GM18499 (cell line): ENCODE measurements around the gene SLC17A2.

Experiments
- ATAC-seq: cut with Tn5 transposase; IDR thresholded peaks from one replicate; pipeline ENCODE4 v1.9.1; 2021; ENCODE audit warnings: moderate number of reproducible peaks; ENCODE audit not compliant: insufficient read depth, unreplicated experiment

The SLC17A2 gene, protein sequence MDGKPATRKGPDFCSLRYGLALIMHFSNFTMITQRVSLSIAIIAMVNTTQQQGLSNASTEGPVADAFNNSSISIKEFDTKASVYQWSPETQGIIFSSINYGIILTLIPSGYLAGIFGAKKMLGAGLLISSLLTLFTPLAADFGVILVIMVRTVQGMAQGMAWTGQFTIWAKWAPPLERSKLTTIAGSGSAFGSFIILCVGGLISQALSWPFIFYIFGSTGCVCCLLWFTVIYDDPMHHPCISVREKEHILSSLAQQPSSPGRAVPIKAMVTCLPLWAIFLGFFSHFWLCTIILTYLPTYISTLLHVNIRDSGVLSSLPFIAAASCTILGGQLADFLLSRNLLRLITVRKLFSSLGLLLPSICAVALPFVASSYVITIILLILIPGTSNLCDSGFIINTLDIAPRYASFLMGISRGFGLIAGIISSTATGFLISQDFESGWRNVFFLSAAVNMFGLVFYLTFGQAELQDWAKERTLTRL

DNA sequence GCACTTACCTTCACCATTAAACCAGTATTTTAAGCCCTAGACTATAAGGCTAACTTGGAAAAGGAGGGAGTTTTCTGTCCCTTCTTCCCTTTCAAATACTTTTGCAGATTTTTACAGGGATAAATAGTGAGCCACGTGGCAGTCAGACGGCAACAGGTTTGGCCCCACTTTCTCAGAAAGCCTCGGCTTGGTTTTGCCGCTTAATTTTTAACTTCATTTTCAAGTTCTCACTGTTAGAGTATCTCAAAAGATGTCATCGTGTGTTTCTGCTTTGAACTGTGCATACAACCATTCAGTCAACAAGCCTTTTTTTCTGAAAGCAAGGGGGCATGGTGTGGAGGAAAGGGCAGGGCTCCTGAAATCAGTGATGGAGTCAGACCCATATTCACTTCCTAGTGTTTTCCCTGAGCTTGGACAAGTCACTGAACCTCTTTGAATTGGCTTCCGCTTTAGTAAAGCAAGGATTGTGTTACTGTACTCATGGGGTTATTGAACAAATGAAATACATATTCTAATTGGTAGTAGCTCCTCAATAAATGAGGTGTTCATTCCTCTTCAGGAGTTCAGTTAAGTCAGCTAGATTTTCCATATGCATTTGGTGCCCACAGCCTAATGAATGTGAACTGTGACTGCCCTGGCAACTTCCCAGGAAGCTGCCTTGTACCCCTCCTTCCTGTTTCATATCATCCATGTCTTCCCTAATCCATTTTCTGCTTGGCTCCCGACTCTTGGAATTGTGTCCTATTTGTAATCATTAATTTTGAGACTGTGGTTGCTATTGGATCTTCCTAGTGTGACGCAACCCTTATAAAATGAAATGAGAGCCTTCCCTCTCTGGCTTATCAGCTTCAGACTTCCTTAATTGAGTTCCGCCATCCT lies at the start of gene SLC17A2:
TSS of gene SLC17A2 (minus strand) at position 160 of the 879 bp plus-strand sequence. CDS start 4,895 bp downstream, outside the sequence.
- ATAC-seq = no peak

DNA sequence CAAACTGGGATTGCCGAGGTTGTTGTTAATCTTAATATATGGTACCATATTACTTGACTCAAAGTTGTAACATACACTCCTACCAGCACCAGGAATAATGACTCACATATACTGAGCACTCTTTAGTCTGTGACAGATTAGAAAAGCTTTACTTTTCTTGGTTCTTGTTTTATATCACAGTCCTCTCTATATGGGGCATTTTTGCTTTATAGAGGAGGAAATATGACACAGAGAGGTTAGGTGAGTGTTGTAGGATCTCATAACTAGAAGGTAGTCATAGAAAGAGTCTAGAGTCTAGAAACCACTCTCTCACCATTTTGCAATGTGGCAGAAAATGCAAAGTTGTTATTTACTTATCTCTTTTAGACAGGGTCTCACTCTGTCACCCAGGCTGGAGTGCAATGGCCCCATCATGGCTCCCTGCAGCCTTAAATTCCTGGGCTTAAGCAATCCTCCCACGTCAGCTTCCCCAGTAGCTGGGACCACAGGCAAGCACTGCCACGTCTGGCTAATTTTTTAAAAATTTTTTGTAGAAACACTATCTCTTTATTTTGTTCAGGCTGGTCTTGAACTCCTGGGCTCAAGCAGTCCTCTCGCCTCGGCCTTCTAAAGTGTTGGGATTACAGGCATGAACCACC lies 45.6 kb upstream of the SLC17A2 start:
- no peak for ATAC-seq

DNA sequence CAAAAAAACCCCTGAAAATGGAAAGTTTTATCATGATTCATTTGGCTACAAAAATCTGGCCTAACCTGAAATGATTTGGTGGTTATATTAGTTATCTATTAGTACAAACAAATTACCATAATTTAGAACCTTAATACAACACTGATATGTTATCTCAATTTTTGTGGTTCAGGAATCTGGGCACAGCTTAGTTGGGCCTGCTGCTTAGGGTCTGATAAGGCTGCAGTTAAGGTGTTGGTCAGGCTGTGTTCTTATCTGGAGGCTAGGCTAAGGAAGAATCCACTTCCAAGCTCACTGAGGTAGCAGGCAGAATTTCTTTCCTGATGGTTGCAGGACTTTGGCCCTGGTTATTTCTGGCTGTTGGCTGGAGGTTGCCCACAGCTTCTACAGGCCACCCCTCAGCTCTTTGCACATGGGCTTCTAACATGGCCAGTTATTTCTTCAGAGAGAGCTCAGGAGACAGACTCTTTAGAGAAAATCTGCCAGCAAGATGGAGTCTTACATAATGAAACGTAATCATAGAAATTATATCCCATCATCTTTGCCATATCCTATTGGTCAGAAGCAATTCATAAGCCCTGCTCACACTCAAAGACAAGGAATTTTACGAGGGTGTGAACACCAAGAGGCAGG lies 43.5 kb upstream of the SLC17A2 start:
- no peak for ATAC-seq

DNA sequence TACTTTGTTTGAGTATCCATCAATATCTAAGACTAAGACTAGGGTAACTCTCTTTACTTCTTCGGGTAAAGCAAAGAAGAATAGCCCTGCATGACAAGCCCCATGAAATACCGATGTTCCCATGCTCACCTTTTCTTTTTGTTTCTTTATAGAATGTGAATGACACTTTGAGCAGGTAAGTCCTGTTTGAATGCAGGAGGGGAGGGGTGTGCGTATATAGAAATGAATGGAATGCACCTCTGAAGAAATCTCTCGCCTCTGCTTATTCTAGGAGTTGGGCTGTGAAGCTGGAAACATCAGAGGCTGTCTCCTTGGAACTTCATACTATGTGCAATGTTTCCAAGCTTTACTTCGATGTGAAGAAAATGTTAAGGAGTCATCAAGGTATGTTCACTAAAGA lies 42.4 kb upstream of the SLC17A2 start:
- no peak for ATAC-seq

DNA sequence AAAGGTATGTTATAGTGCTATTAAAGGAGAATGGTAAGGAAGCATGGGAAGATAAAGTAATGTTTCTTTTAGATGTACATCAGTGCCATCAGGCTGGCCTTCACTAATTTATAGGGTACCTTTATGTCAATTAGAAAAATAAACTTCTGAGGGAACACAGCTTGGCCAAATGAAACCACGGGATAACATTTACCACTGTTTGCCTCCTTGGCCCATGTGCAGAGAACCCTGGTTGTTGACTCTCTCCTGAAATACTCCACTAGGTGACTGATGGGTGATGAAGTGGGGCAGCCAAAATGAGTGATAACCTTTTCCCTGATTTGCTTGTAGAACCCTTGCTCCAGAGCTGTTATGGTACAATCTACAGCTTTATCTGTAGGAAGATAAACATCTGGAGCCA lies 41.6 kb upstream of the SLC17A2 start:
- ATAC-seq = no peak

DNA sequence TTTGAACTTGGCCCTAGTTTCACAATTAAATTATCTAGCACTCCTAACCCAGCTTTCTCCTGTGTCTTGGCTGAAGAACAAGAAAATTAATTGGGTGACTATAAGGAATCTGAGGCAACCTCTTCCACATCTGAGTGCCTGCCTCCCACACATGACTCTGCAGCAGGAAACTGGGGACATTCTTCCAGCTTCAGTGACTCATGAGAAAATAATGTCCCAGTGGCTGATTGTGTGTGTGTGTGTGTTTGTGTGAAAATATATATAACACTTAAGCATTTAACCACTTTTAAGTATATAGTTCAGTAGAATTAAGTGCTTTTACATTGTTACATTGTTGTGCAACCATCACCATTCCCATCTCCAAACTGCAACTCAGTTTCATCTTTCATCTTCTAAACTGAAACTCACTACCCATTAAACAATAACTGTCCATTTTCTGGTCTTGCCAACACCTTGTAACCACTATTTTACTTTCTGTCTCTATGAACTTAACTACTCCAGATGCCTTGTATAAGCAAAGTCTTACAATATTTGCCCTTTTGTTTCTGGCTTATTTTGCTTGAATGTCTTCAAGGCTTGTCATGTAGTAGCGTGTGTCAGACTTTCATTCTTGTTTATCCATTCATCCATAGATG lies 40.8 kb upstream of the SLC17A2 start:
- ATAC-seq = no peak

DNA sequence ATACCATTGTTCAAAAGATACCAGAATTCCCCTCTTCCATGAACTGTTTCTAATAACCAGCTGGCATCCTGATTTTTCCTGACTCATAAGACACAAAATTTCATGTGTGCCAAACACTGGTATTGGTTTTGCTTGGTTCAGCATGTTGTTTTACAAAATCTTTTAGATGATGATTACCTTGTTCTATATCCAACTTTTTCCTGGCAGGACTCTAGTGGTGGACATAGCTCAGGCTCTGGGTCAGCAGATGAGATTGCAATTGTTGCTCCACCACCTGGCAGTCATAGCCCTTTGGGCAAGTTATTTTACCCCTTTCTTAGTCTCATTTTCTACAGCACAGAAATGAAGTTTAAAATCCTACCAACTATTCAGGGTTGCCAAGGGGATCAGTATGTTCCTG lies 38.3 kb upstream of the SLC17A2 start:
- no peak for ATAC-seq

DNA sequence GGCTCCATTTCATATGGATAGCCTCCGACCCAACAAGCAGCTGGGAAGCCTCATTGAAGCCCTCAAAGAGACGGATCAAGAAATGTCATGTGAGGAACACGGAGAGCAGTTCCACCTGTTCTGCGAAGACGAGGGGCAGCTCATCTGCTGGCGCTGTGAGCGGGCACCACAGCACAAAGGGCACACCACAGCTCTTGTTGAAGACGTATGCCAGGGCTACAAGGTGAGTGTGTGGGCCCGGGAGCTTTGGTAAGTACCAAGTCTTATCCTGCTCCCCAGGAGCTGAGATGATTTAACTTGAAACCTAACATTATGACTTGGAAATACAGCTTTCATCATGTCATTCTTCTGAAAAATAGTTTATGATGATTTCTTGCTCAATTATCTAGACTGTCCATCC lies 36.2 kb upstream of the SLC17A2 start:
- no peak for ATAC-seq

DNA sequence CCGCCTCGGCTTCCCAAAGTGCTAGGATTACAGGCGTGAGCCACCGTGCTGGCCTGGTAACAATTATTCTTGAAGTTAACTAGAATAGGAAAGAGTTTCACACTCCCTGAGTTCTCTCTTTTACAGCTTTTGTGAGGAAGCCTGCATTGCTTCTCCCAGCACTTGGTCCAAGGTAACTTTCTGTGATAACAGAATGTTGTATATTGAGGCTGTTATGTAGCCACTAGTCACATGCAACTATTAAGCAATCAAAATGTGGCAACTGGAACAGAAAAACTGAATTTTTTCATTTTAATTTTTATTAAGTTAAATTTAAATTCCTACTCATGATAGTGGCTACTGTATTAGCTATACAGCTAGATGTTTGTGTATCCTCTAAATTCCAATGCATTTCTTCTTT lies 34.6 kb upstream of the SLC17A2 start:
- ATAC-seq = no peak

DNA sequence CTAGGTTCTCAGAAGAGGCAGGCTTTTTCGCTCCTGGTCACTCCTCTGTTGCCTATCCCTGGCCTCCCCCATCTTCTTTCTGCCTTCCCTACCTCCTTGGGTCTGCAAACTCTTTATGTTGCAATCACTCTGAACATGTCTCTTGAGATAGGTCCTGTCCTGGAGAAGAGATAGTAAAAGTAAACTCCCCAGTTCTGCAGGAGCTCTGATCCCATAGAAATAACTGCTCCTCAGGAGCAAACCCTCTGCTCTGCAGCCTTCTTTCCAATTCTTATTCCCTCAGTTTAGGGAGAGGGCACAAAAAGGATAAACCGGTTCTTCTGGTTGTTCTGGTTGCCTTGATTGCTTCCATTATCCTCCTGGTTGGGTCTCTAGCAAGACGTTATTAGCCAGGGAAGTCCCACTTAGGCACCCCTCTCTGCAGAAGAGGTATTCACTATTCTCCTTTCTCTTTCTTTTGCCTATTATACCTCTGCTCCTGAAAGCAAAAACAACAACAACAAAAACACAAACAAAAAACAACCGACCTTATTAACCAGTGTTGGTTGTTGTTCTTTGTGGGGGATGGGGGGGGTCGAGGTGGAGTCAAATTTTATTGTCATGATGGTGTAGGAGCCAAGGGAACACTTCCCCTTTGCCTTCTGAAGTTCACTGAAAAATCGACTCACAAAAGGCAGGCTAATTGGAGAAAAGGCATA lies 33.1 kb upstream of the SLC17A2 start:
- ATAC-seq = no peak

DNA sequence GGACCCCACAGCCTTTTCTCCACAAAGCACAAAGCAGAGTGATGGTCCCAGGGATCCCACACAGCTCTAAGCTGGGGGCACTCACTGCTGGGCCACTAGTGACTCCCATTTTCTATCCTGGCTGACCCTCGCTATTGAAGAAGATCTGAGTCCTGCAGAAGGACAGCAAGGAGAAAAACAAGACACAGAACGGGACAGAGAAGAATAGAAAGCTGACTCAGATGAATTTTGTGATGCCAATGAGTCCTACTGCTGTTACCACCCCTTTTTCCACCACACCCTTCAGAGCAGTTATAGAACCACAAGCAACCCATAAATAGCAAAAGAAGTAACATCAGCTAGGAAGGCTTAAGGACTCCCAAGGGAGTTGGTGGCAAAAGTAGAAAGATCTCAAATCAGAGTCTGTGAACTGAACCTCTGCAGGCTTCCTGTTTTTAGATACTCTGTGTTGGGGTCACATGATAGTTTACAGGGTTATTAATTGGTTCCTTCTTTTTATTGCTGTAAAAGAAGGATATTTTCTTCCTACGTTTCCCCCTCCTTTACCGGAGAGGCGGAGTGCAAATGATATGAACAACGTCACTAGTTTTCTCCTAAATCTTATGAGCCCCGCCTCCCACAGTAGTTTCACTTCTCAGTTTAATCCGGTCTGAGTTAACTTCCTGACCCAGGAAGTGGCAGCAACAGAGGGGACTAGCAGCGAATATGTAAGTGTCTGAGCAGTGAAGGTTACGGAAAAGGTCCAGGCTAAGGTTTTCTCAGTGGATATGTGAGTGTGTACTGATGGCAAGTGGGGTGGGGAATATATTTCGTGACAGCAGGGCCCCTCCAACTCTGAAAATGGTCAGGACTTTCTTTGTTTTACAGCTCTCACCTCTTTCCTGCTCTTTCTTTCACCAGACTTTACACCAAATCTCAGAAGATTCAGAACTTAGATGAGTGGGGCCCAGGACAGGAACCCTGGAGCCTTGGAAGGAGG lies 31.9 kb upstream of the SLC17A2 start, which contains the start of gene TRIM38:
TSS of gene TRIM38 (plus strand) at position 654 of the 979 bp plus-strand sequence. CDS start 3,721 bp downstream, outside the sequence.
- peak; percentile 76 for ATAC-seq

DNA sequence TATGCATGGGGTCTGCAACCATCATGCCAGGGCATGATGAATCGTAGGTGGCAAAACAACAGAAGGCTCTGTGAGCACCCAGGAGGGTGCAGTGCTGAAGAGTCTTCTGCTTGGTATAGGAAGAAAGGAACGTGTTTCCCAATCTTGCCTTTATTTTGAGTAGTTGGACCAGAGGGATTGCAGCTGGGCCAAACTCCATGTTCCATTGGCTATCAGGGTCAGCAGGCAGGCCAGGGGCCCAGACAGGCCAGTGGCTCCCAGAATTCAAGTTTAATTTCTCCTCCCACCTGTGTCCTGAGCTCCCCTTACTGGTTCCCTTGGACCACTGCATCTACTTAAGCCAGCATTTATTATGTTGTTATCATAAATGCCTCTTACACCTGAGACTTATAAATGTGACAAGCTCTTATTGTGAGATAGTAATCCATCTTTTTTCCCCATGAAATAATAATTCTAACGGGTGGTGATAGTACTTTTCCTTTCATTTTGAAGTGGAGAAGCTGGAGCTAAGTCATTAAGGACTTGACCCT lies 31.2 kb upstream of the SLC17A2 start:
- ATAC-seq = no peak

DNA sequence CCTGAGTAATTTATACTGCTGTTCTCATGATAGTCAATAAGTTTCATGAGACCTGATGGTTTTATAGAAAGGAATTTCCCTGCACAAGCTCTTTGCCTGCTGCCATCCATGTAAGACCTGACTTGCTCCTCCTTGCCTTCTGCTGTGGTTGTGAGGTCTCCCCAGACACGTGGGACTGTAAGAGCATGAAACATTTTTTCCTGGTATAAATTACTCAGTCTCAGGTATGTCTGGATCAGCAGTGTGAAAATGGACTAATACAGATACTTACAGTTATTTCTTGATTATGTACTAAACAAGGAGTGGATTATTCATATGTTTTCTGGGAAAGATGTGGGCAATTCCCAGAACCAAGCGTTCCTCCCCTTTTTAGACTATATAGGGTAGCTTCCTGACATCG lies 30.2 kb upstream of the SLC17A2 start:
- ATAC-seq = no peak

DNA sequence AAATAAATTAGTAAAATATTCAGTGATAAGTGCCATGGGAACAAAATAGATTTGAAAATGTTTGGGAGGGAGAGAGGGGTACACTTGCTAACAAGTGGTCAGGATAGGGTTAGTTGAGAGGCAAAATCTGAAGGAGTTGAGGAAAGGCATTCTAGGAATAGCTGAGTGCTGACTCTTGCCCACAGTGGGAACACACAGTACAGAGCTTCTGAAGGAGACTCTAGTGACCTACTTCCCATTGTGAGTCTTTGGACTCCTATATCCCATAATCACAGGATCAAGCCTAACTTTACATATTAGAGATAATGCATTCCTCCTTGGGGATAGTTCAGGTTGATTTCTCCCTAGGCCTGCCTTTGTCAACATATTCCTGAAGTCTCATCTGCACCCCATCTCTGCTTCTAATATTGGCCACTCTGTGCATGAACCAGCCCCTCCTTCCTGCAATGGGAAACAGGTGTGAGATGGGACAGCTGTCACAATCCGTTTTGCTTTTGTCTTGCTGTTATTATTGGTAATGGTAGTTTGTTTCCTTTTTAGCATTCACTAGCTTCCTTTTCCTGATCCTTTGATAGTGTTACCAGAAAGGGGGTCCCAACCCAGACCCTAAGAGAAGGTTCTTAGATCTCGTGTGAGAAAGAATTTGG lies 29.5 kb upstream of the SLC17A2 start:
- no peak for ATAC-seq

DNA sequence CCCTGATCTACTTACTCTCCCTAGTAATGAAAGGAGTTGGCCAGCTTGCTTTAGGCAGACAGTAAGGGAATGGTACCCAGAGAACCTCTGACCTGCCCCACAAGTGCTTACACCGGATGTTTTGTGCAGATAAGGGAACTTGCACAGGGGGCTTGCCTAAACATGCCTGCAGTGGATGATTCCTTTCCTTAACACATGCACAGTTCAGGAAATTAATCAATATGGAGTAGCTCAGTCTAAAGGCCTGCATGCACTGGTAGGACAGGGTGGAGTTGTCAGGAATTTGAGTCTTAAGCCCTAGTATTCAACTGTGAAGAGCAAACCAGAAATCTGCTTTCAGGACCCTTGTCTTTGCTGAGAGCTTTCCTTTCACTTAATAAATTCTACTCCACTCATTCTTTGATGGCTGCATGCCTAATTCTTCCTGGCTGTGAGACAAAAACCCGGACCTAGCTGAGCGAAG lies 28.2 kb upstream of the SLC17A2 start:
- ATAC-seq = no peak

DNA sequence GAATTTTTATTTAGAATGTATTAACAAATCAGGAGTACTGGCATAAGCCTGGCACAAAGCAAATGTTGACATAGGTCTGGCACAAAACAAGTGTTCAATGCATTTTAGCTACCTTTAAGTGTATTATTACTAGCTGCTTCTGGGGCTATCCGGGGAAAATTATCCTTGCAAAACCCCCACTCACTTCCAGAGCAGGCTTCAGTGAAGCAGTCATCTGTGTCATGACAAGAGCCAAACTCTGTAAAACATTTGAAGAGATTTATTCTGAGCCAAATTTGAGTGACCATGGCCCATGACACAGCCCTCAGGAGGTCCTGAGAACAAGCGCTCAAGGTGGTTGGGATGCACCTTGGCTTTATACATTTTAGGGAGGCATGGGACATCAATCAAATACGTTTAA lies 25.7 kb upstream of the SLC17A2 start:
- ATAC-seq = no peak

DNA sequence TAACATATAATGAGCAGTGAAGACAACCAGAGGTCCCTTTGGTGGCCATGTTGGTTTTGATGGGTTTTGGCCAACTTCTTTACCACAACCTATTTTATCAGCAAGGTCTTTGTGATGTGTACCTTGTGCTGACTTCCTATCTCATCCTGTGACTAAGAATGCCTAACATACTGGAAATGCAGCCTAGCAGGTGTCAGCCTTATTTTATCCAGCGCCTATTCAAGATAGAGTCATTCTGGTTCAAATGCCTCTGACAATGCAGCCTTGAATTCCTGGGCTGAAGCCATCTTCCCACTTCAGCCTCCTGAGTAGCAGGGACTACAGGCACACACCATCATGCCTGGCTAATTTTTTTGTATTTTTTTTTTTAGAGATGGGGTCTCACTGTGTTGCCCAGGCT lies 24.3 kb upstream of the SLC17A2 start:
- ATAC-seq = no peak
